Measurements from ENCODE around the gene FNIP2.
A peak's percentile ranks its signal among the peaks of the same experiment; 100 is the strongest.
"Not testable (repeated sequence)": the region's sequence is repeated elsewhere in the genome, so short reads cannot be mapped to it uniquely, and the experiment has no call there.

FNIP2 gene

GRCh38 chr4:158768555-158769174 lies at the start of gene FNIP2:
TSS of gene FNIP2 (plus strand) at chr4:158769026. CDS start at chr4:158769213, 187 bp downstream.
- peak; percentile 89 for DNase-seq

- DNase-seq, result no peak
Measured at GRCh38 chr4:158721680-158722079, 47.1 kb upstream of the FNIP2 start.

- DNase-seq, result peak; percentile 50
Measured at GRCh38 chr4:158722291-158722916, 46.4 kb upstream of the FNIP2 start.

GRCh38 chr4:158722917-158723793 lies 45.7 kb upstream of the FNIP2 start, which contains the start of gene PPID:
TSS of gene PPID (minus strand) at chr4:158723396. CDS start at chr4:158723288, 108 bp downstream.
- DNase-seq, result peak; percentile 93

GRCh38 chr4:158724637-158725036 lies 44.2 kb upstream of the FNIP2 start:
- no peak for DNase-seq

- no peak for DNase-seq
Measured at GRCh38 chr4:158726633-158727032, 42.2 kb upstream of the FNIP2 start.

GRCh38 chr4:158728236-158728635 lies 40.6 kb upstream of the FNIP2 start:
- DNase-seq, result no peak

- DNase-seq, result peak; percentile 73
Measured at GRCh38 chr4:158729716-158730559, 38.9 kb upstream of the FNIP2 start.

GRCh38 chr4:158738866-158739265 lies 30.0 kb upstream of the FNIP2 start:
- DNase-seq, result no peak

GRCh38 chr4:158739600-158739999 lies 29.2 kb upstream of the FNIP2 start:
- no peak for DNase-seq

GRCh38 chr4:158741326-158742021 lies 27.4 kb upstream of the FNIP2 start:
- no peak for DNase-seq

GRCh38 chr4:158746537-158746936 lies 22.3 kb upstream of the FNIP2 start:
- not testable (repeated sequence) for DNase-seq

- DNase-seq, result no peak
Measured at GRCh38 chr4:158750379-158750778, 18.4 kb upstream of the FNIP2 start.

GRCh38 chr4:158754385-158755180 lies 14.2 kb upstream of the FNIP2 start:
- DNase-seq, result no peak

- not testable (repeated sequence) for DNase-seq
Measured at GRCh38 chr4:158755819-158756218, 13.0 kb upstream of the FNIP2 start.

- DNase-seq, result no peak
Measured at GRCh38 chr4:158756588-158756987, 12.2 kb upstream of the FNIP2 start.

GRCh38 chr4:158758142-158758541 lies 10.7 kb upstream of the FNIP2 start:
- DNase-seq, result no peak

- no peak for DNase-seq
Measured at GRCh38 chr4:158758703-158759102, 10.1 kb upstream of the FNIP2 start.

GRCh38 chr4:158759539-158759938 lies 9.3 kb upstream of the FNIP2 start:
- DNase-seq, result not testable (repeated sequence)

GRCh38 chr4:158760866-158761265 lies 8.0 kb upstream of the FNIP2 start:
- no peak for DNase-seq

- no peak for DNase-seq
Measured at GRCh38 chr4:158762553-158762952, 6.3 kb upstream of the FNIP2 start.
